K562 (cell line): ENCODE measurements around the gene GALNT13. TPM values are rescaled to one million over a fixed set of nuclear protein-coding genes. Genes with fewer than 3 reads are reported as not detected.

Source experiments
- ATAC-seq: fragments of 200-7000 bp; cut with Tn5 transposase; 3 replicates; pipeline ENCODE4 v1.9.1; 2020; ENCODE audit warnings: moderate library complexity
- BruUV-seq: library from RNA; stranded (reverse); fragments of 400-500 nt; replicated peaks from 2 replicates; lab custom pipeline; 2021; lab: Mats Ljungman, UMichigan
- CTCF ChIA-PET: fragments of 300-600 bp; formaldehyde crosslinking; extraction: SDS; loops from one replicate; lab custom pipeline; 2021; ENCODE audit warnings: low intra/inter-chr PET ratio; lab: Yijun Ruan, JAX
- POLR2A ChIA-PET: fragments of 300-600, 350-650 bp; sonication (Branson Sonifier 250); formaldehyde crosslinking; extraction: SDS; loops from one replicate; lab custom pipeline; 2021; ENCODE audit warnings: antibody characterized with exemption, inconsistent platforms; lab: Yijun Ruan, JAX
- DNase-seq, 4 experiments: peaks; one replicate each; pipeline versions ENCODE4 v3.0.0 to v3.0.0-alpha.2; 2011 to 2018; ENCODE audit warnings: low spot score in 3 of 4, mixed read lengths in 3 of 4; ENCODE audit errors: extremely low read depth in 1 of 4
- FAIRE-seq: peaks from 2 replicates; lab custom pipeline; 2011; peaks lifted over from hg19 to GRCh38; lab: Jason Lieb, UNC
- H2AFZ ChIP-seq: 2 replicates; pipeline ENCODE4 v1.6.0; 2011; ENCODE audit warnings: low read depth, low read length, control low read depth, inconsistent platforms
- H3K27ac ChIP-seq: fragments of 200-600 bp; 3 replicates; pipeline ENCODE4 v1.8.0; 2011; ENCODE audit warnings: low read depth, mild to moderate bottlenecking, control low read depth, inconsistent platforms, low read length, moderate library complexity, mixed read lengths; ENCODE audit errors: extremely low read depth
- H3K27me3 ChIP-seq, 2 experiments: fragments of 300-600 bp in 1 of 2; 2 replicates in 1 of 2; 3 replicates in 1 of 2; pipeline versions ENCODE4 v1.6.0 to v1.8.0; 2011; ENCODE audit warnings: inconsistent platforms in 2 of 2, low read length in 2 of 2, mild to moderate bottlenecking in 1 of 2, mixed read lengths in 1 of 2, moderate library complexity in 1 of 2; ENCODE audit not compliant: control insufficient read depth in 2 of 2, insufficient read depth in 2 of 2
- H3K36me3 ChIP-seq: fragments of 300-600 bp; 3 replicates; pipeline ENCODE4 v1.8.0; 2011; ENCODE audit warnings: mild to moderate bottlenecking, low read length, inconsistent platforms; ENCODE audit not compliant: control insufficient read depth, insufficient read depth
- H3K4me1 ChIP-seq, 2 experiments: fragments of 200-600 bp in 1 of 2; replicated peaks in 1 of 2; 2 replicates in 1 of 2; 3 replicates in 1 of 2; pipeline versions ENCODE4 v1.5.1 to v1.8.0; 2011; ENCODE audit warnings: inconsistent platforms in 2 of 2, low read length in 2 of 2, mild to moderate bottlenecking in 1 of 2, mixed read lengths in 1 of 2, moderate library complexity in 1 of 2; ENCODE audit not compliant: control insufficient read depth in 2 of 2, insufficient read depth in 2 of 2
- H3K4me2 ChIP-seq: 2 replicates; pipeline ENCODE4 v1.6.1; 2011; ENCODE audit warnings: low read length, control low read depth, inconsistent platforms, mixed read lengths; ENCODE audit not compliant: insufficient read depth
- H3K4me3 ChIP-seq: fragments of 200-600 bp; sonication (generic), shearing (Covaris generic); 2 replicates; pipeline ENCODE4 v1.5.1; 2016; ENCODE audit warnings: control low read depth, inconsistent platforms
- H3K79me2 ChIP-seq: fragments of 200-600 bp; 3 replicates; pipeline ENCODE4 v1.8.0; 2011; ENCODE audit warnings: low read length, inconsistent platforms; ENCODE audit not compliant: control insufficient read depth, insufficient read depth
- H3K9ac ChIP-seq, 2 experiments: 2 replicates each; pipeline versions ENCODE4 v1.6.0 to v1.6.1; 2011; ENCODE audit warnings: low read depth in 2 of 2, low read length in 2 of 2, control low read depth in 1 of 2, inconsistent platforms in 1 of 2, mild to moderate bottlenecking in 1 of 2, mixed read lengths in 1 of 2; ENCODE audit not compliant: insufficient read depth in 1 of 2
- H3K9me1 ChIP-seq: one replicate; pipeline ENCODE4 v1.6.0; 2011; ENCODE audit warnings: inconsistent platforms, mild to moderate bottlenecking, low read length, moderate library complexity; ENCODE audit not compliant: control insufficient read depth, insufficient read depth
- H3K9me3 ChIP-seq: replicated peaks from 2 replicates; pipeline ENCODE4 v1.5.1; 2011; ENCODE audit warnings: low read depth, low read length, inconsistent platforms; ENCODE audit not compliant: control insufficient read depth, insufficient read depth
- H4K20me1 ChIP-seq: replicated peaks from 2 replicates; pipeline ENCODE4 v1.6.1; 2011; ENCODE audit warnings: low read length, inconsistent platforms, mixed read lengths; ENCODE audit not compliant: control insufficient read depth, insufficient read depth
- CCNT2 ChIP-seq: IDR thresholded peaks from 2 replicates; pipeline ENCODE4 v1.6.1; 2011; ENCODE audit warnings: borderline replicate concordance, low read depth, mild to moderate bottlenecking, moderate library complexity, mixed read lengths, low read length; ENCODE audit not compliant: insufficient read length; ENCODE audit errors: extremely low read depth
- ELF4 ChIP-seq: fragments of 450-650 bp; formaldehyde crosslinking; IDR thresholded peaks from 2 replicates; pipeline ENCODE4 v1.4.0; 2022; ENCODE audit warnings: missing genetic modification characterization
- EWSR1 ChIP-seq: fragments of 450-650 bp; IDR thresholded peaks from 2 replicates; pipeline ENCODE4 v1.6.1; 2018; ENCODE audit warnings: borderline replicate concordance, mild to moderate bottlenecking, low read depth, moderate library complexity; ENCODE audit not compliant: partially characterized antibody
- KHSRP ChIP-seq: fragments of 450-650 bp; IDR thresholded peaks from 2 replicates; pipeline ENCODE4 v1.6.1; 2017
- SAP30 ChIP-seq: fragments of 200-600 bp; sonication (generic); IDR thresholded peaks from 2 replicates; pipeline ENCODE4 v1.6.1; 2012; ENCODE audit warnings: borderline replicate concordance, low read depth, mild to moderate bottlenecking, moderate library complexity, low read length, control low read depth, inconsistent platforms; ENCODE audit not compliant: insufficient read depth, poor library complexity, severe bottlenecking
- TRIM24 ChIP-seq, 2 experiments: fragments of 450-650 bp; IDR thresholded peaks; 2 replicates each; pipeline ENCODE4 v1.6.1; 2016
- ZNF143 ChIP-seq: sonication (generic); formaldehyde crosslinking; IDR thresholded peaks from 2 replicates; pipeline ENCODE4 v1.9.0; 2022; ENCODE audit warnings: mild to moderate bottlenecking, missing genetic modification reagents
- WGBS: fragments of 100-300 bp; shearing (Covaris generic); methylation state at CpG from one replicate; pipeline ENCODE4 v1.1.6; 2016; ENCODE audit warnings: low coverage, mixed read lengths; ENCODE audit not compliant: insufficient coverage; ENCODE audit errors: missing lambda C conversion rate; 5-methylcytosine and 5-hydroxymethylcytosine counted together
- in situ Hi-C: fragments of 300-500 bp; cut with MboI; formaldehyde crosslinking; loops from 4 replicates; pipeline ENCODE4 v1.15.0; 2018; ENCODE audit warnings: inconsistent platforms, mixed read lengths
- intact Hi-C: fragments of 100-400 bp; cut with micrococcal nuclease; formaldehyde crosslinking; loops from 2 replicates; pipeline ENCODE4 v1.14.2; 2022
- polyA plus RNA-seq, 8 experiments: library from polyadenylated mRNA; depleted of rRNA in 4 of 8; stranded (reverse) in 5 of 8; unstranded in 3 of 8; fragments of >200 nt; fragmentation: Nextera tagmentation in 2 of 8; fragmentation: Illumina TruSeq in 1 of 8; extraction: Ambion mirVana in 2 of 8; extraction: Trizol in 1 of 8; gene quantifications; 2 replicates each; pipeline versions ENCODE4 v1.2.1 to v1.2.3, GENCODE V29; 2011 to 2014; ENCODE audit warnings: inconsistent platforms in 1 of 8, missing spikeins in 1 of 8
- total RNA-seq, 7 experiments: library from RNA; depleted of rRNA in 6 of 7; stranded (reverse); fragments of >200 nt in 6 of 7; fragmentation: Illumina TruSeq in 2 of 7; extraction: Trizol in 2 of 7; gene quantifications; 2 replicates each; pipeline versions ENCODE4 v1.2.1 to v1.2.3, GENCODE V29; 2011 to 2021; ENCODE audit warnings: low replicate concordance in 1 of 7
- TF ChIP-seq, protein P1 (sequence below), 2 experiments: fragments of 450-650 bp; conservative IDR thresholded peaks; 2 replicates each; pipeline ENCODE4 v1.6.1; 2017; ENCODE audit warnings: mild to moderate bottlenecking in 2 of 2, moderate library complexity in 2 of 2
- TF ChIP-seq, protein P2 (sequence below): IDR thresholded peaks from 3 replicates; pipeline ENCODE4 v1.6.1; 2011; ENCODE audit warnings: borderline replicate concordance, mild to moderate bottlenecking; ENCODE audit not compliant: insufficient read length, insufficient read depth

Gene GALNT13
- total and polyA plus RNA-seq, 9 of the 15 experiments (the other 6 are each of a cell fraction or from before 2014, with no cell fraction given): not detected

DNA sequence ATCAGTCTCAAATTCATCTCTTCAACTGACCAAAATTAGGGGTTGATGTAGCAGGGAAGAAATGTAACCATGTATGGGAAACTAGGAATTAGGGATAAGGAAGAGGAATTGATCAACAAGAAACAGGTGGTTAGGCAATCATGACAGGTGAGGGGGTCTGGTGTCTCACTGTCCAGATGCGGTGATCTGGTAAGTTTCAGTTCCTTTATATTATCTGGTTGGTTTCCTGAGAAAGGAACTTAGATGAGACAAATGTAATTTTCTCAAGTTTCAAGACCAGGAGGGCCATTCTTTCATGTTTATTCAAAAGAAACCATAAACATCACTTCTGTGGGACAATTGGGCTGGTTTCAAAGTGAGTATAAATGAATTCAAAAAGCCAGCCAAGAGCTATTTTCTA lies 520.5 kb downstream of the GALNT13 start:
- H3K79me2 ChIP-seq: no peaks in the 10 kb centered on the region
- H3K9ac ChIP-seq: no peak overlapping the region
- no peak overlapping the region for H3K4me2 ChIP-seq
- ATAC-seq (no peak), FAIRE-seq (no peak), DNase-seq (no peak)
- H3K9me1 ChIP-seq: no peaks in the 10 kb centered on the region
- no peak overlapping the region for H3K27ac ChIP-seq
- H3K4me3 ChIP-seq: no peak overlapping the region
- H3K27me3 ChIP-seq: no peaks in the 10 kb centered on the region
- H2AFZ ChIP-seq: no peak overlapping the region
- intact Hi-C loops: no loop called here
- no peaks in the 10 kb centered on the region; the same call in 1 of the 2 replicates for H3K9me3 ChIP-seq
- no TSS peak for BruUV-seq
- 0% methylated on average over 1 of the region's 1 CpG for WGBS
- POLR2A ChIA-PET: no interaction called here
- in situ Hi-C loops: no loop called here
- TF ChIP-seq CCNT2: no peak
- no peak for TF ChIP-seq ZNF143 (CRISPR knock-in tag)
- no peak for TF ChIP-seq TRIM24 (IDR thresholded peaks at IDR 0.05)
- TF ChIP-seq, protein P1, sequence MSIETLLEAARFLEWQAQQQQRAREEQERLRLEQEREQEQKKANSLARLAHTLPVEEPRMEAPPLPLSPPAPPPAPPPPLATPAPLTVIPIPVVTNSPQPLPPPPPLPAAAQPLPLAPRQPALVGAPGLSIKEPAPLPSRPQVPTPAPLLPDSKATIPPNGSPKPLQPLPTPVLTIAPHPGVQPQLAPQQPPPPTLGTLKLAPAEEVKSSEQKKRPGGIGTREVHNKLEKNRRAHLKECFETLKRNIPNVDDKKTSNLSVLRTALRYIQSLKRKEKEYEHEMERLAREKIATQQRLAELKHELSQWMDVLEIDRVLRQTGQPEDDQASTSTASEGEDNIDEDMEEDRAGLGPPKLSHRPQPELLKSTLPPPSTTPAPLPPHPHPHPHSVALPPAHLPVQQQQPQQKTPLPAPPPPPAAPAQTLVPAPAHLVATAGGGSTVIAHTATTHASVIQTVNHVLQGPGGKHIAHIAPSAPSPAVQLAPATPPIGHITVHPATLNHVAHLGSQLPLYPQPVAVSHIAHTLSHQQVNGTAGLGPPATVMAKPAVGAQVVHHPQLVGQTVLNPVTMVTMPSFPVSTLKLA (conservative IDR thresholded peaks at IDR 0.05): no peak
- no peak for TF ChIP-seq SAP30
- no peak for TF ChIP-seq KHSRP
- TF ChIP-seq EWSR1: no peak
- no peak for TF ChIP-seq ELF4 (CRISPR knock-in tag)
- TF ChIP-seq, protein P2, sequence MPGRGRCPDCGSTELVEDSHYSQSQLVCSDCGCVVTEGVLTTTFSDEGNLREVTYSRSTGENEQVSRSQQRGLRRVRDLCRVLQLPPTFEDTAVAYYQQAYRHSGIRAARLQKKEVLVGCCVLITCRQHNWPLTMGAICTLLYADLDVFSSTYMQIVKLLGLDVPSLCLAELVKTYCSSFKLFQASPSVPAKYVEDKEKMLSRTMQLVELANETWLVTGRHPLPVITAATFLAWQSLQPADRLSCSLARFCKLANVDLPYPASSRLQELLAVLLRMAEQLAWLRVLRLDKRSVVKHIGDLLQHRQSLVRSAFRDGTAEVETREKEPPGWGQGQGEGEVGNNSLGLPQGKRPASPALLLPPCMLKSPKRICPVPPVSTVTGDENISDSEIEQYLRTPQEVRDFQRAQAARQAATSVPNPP: no peak
- TF ChIP-seq, all 486 proteins: peak for 0
- Histone ChIP-seq H3K4me1 (no peaks in the 10 kb centered on the region), H4K20me1 (no peaks in the 10 kb centered on the region), H3K36me3 (no peaks in the 10 kb centered on the region)
- CTCF ChIA-PET: no interaction called here
